Astrocyte of the cerebellum (primary cell): ENCODE measurements around the gene MEF2A.

Source experiments
- DNase-seq: peaks from one replicate; pipeline ENCODE4 v3.0.0-alpha.2; 2011; ENCODE audit warnings: low read depth
- H3K4me3 ChIP-seq: 2 replicates; pipeline ENCODE4 v1.5.1; 2011; ENCODE audit warnings: mild to moderate bottlenecking, low read depth, low read length, moderate library complexity
- in situ Hi-C: cut with HindIII; loops from 2 replicates; pipeline ENCODE4 v1.10.0; 2017; ENCODE audit warnings: low sequenced_read_pairs
- TF ChIP-seq, protein P1 (sequence below): IDR thresholded peaks from 2 replicates; pipeline ENCODE4 v1.5.1; 2012; ENCODE audit warnings: low read length, low read depth, moderate library complexity, mild to moderate bottlenecking; ENCODE audit errors: missing control alignments

The MEF2A gene

GRCh38 chr15:99752556-99752955 lies 186.8 kb downstream of the MEF2A start:
- in situ Hi-C loops = no loop called here
- TF ChIP-seq, protein P1, sequence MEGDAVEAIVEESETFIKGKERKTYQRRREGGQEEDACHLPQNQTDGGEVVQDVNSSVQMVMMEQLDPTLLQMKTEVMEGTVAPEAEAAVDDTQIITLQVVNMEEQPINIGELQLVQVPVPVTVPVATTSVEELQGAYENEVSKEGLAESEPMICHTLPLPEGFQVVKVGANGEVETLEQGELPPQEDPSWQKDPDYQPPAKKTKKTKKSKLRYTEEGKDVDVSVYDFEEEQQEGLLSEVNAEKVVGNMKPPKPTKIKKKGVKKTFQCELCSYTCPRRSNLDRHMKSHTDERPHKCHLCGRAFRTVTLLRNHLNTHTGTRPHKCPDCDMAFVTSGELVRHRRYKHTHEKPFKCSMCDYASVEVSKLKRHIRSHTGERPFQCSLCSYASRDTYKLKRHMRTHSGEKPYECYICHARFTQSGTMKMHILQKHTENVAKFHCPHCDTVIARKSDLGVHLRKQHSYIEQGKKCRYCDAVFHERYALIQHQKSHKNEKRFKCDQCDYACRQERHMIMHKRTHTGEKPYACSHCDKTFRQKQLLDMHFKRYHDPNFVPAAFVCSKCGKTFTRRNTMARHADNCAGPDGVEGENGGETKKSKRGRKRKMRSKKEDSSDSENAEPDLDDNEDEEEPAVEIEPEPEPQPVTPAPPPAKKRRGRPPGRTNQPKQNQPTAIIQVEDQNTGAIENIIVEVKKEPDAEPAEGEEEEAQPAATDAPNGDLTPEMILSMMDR = no peak
- DNase-seq = no peak
- H3K4me3 ChIP-seq = no peak overlapping the region

- TF ChIP-seq, protein P1 = no peak
- in situ Hi-C loops = no loop called here
- no peak overlapping the region for H3K4me3 ChIP-seq
- DNase-seq = no peak
Measured at GRCh38 chr15:99753066-99753465, 187.3 kb downstream of the MEF2A start.

DNA sequence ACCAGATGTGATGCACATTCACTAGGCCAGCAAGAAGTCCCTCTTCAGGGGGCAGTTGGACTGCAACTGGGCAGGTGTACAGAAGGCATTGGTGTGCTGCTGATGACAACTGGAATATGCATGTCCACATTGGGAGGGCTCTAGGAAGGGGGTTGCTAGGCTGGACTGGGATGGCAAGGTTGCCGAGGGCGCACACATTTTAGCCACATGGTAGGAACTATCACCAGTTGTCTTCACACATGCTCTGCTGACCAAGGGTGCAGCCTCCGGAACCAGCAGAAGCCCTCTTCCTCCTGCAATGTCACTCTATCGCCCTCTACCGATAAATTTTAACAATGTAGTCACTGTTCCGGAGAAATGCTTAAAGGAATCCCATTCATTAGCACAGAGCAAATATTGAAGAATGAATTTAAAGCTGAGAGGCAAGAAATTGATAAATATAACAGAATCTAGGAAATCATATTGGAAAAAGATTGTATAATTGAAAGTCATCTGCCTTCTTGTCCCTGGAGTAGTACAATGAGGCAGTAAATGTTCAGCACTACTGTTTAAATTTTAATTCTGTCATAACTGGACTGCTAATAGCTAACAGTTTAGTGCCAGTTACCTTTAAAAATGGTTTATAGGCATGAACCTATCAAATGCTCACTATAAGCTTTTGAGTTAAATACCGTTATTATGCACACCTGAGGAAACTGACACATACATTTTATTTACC lies 190.1 kb downstream of the MEF2A start:
- peak; percentile 55 for DNase-seq
- H3K4me3 ChIP-seq = no peak overlapping the region
- in situ Hi-C loops = no loop called here
- TF ChIP-seq, protein P1 = peak; percentile 80

- DNase-seq = no peak
- TF ChIP-seq, protein P1 = no peak
- in situ Hi-C loops = no loop called here
- no peak overlapping the region for H3K4me3 ChIP-seq
Measured at GRCh38 chr15:99762288-99762687, 196.5 kb downstream of the MEF2A start.

GRCh38 chr15:99763827-99764226 lies 198.0 kb downstream of the MEF2A start:
- in situ Hi-C loops = no loop called here
- TF ChIP-seq, protein P1 = no peak

DNA sequence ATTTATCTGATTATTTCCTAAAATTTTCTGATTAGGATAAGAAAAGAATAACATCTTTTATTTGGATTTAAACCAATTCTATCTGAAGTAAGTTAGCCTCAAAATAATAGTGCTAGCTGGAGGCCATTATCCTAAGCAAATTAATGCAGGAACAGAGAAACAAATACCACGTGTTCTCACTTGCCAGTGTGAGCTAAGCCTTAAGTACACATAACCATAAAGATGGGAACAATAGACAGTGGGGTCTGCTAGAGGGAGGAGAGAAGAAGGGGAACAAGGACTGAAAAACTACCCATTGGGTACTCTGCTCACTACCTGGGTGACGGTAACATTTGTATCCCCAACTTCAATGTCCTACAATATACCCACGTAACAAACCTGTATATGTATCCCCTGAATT lies 198.7 kb downstream of the MEF2A start:
- DNase-seq = no peak
- in situ Hi-C loops = no loop called here
- H3K4me3 ChIP-seq = no peak overlapping the region
- TF ChIP-seq, protein P1 = no peak

More at GRCh38 chr15:99763827-99764226, 198.0 kb downstream of the MEF2A start:
- no peak for DNase-seq
- H3K4me3 ChIP-seq = no peak overlapping the region
